ENCODE results near the gene RUSC1.

- TF ChIP-seq EZH2 (IDR thresholded peaks at IDR 0.05; ENCODE audit: insufficient read depth, poor library complexity, severe bottlenecking) (no peak), EZH2phosphoT487 (IDR thresholded peaks at IDR 0.05; ENCODE audit: insufficient read depth, low read depth) (no peak)
These were observed 9.4 kb downstream of the RUSC1 start for GRCh38 chr1:155329980-155330598.
